ENCODE data around the gene FRMPD4. TPM values are rescaled to one million over a fixed set of nuclear protein-coding genes. Genes with fewer than 3 reads are reported as not detected.

The FRMPD4 gene
- total RNA-seq, 2 experiments from 2014 or later = not detected

DNA sequence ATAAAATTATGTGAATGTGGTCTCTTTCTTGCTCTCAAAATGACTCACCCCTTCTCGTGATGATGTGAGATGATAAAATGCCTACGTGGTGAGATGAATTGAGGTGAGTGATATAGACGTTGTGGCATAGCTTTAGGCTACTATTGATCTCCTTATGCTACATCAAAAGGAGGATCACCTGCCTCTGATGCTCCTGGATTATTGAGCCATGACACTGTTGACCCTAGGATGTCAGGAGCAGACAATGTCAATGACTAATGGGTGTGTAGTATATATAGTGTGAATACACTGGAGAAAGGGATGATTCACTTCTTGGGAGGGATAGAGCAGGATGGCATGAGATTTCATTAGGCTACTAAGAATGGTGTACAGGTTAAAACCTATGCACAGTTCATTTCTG lies 442.3 kb downstream of the FRMPD4 start:
- H3K9me3 Mint-ChIP-seq = no peaks in the 10 kb centered on the region
- no peak overlapping the region for H3K27ac Mint-ChIP-seq
- H3K27me3 Mint-ChIP-seq = peaks cover 1% of the 10 kb centered on the region
- H3K4me1 Mint-ChIP-seq (ENCODE audit: low read depth) = no peaks in the 10 kb centered on the region
- DNase-seq = no peak
- no peak for ATAC-seq
- H3K4me3 Mint-ChIP-seq = no peak overlapping the region
- TF ChIP-seq, protein P1, sequence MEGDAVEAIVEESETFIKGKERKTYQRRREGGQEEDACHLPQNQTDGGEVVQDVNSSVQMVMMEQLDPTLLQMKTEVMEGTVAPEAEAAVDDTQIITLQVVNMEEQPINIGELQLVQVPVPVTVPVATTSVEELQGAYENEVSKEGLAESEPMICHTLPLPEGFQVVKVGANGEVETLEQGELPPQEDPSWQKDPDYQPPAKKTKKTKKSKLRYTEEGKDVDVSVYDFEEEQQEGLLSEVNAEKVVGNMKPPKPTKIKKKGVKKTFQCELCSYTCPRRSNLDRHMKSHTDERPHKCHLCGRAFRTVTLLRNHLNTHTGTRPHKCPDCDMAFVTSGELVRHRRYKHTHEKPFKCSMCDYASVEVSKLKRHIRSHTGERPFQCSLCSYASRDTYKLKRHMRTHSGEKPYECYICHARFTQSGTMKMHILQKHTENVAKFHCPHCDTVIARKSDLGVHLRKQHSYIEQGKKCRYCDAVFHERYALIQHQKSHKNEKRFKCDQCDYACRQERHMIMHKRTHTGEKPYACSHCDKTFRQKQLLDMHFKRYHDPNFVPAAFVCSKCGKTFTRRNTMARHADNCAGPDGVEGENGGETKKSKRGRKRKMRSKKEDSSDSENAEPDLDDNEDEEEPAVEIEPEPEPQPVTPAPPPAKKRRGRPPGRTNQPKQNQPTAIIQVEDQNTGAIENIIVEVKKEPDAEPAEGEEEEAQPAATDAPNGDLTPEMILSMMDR (IDR thresholded peaks at IDR 0.05) = no peak
- intact Hi-C loops (cut with micrococcal nuclease) = no loop called here
- no peaks in the 10 kb centered on the region for H3K36me3 Mint-ChIP-seq (ENCODE audit: low read depth)
- POLR2A ChIA-PET = no interaction called here
- CTCF ChIA-PET = no interaction called here

DNA sequence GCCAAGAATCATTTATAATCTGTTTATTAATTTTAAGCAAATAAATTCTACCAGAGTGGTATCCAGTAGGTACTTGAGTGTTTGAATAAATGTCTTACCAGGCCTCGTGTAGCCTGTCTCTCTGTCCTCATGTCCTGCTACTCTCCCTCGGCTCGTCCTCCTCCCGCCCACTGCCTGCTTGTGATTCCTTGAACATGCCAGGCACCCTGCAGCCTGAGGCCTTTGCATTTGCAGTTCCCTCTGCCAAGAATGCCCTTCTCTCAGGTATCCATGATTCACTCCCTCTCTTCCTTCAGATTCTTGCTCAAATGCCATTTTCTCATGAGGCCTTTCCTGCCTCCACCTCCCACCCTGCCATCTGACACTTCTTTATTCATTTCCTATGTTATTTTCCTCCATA lies 443.3 kb downstream of the FRMPD4 start:
- ATAC-seq (no peak), DNase-seq (no peak)
- H3K27ac Mint-ChIP-seq = no peak overlapping the region
- peaks cover 1% of the 10 kb centered on the region for H3K27me3 Mint-ChIP-seq
- H3K4me3 Mint-ChIP-seq = no peak overlapping the region
- H3K36me3 Mint-ChIP-seq (ENCODE audit: low read depth) = no peaks in the 10 kb centered on the region
- intact Hi-C loops (cut with micrococcal nuclease) = no loop called here
- CTCF ChIA-PET = no interaction called here
- H3K4me1 Mint-ChIP-seq (ENCODE audit: low read depth) = no peaks in the 10 kb centered on the region
- TF ChIP-seq, protein P1 (IDR thresholded peaks at IDR 0.05) = no peak
- POLR2A ChIA-PET = no interaction called here
- H3K9me3 Mint-ChIP-seq = no peaks in the 10 kb centered on the region

DNA sequence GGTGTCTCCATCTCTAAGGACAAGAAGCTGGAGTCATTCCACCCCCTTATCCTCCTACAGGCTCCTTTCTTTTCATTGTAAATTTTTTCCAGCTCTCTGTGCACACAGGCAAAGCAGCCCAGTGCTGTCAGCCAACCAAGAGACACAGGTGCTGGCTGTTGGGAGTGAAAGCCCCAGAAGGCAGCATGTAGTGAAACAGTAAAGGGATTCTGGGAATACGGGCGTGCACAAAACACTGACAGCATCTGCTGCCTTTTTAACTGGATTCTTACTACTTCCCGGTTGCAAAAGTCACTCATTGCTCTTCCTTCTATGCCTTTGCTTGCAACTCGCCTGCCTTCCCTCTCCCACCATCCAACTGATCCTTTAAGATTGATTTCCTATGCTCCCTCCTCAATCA lies 444.4 kb downstream of the FRMPD4 start:
- H3K27ac Mint-ChIP-seq = no peak overlapping the region
- intact Hi-C loops (cut with micrococcal nuclease) = no loop called here
- no peaks in the 10 kb centered on the region for H3K9me3 Mint-ChIP-seq
- no peak overlapping the region for H3K4me3 Mint-ChIP-seq
- CTCF ChIA-PET = no interaction called here
- ATAC-seq (no peak), DNase-seq (no peak)
- no peaks in the 10 kb centered on the region for H3K4me1 Mint-ChIP-seq (ENCODE audit: low read depth)
- POLR2A ChIA-PET = no interaction called here
- TF ChIP-seq, protein P1 (IDR thresholded peaks at IDR 0.05) = no peak
- H3K27me3 Mint-ChIP-seq = peaks cover 1% of the 10 kb centered on the region
- no peaks in the 10 kb centered on the region for H3K36me3 Mint-ChIP-seq (ENCODE audit: low read depth)

DNA sequence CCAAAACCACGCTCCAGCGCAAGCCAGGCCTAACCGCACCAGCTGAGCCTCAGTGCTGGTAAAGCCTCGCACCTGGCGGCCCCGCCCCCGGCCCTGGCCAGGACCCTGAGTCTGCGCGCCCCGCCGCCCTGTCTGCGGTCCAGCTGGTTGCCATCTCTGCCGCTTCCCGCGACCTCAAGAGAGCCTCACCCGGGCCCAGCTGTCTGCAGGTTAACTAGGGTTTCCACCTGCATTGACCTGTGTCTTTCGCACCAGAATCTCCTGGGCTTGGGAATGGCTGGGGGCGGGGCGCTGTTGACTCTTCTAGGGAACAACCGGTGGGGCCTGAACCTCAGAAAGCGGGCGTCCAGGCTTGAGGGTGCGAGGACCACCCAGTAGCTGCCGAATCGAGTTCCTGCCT lies 445.3 kb downstream of the FRMPD4 start:
- Mint-ChIP-seq H3K4me3 (no peak overlapping the region), H3K27me3 (peaks cover 1% of the 10 kb centered on the region), H3K9me3 (no peaks in the 10 kb centered on the region), H3K36me3 (ENCODE audit: low read depth) (no peaks in the 10 kb centered on the region), H3K27ac (no peak overlapping the region), H3K4me1 (ENCODE audit: low read depth) (no peaks in the 10 kb centered on the region)
- intact Hi-C loops (cut with micrococcal nuclease) = no loop called here
- DNase-seq (no peak), ATAC-seq (no peak)
- ChIA-PET POLR2A (no interaction called here), CTCF (no interaction called here)
- TF ChIP-seq, protein P1 (IDR thresholded peaks at IDR 0.05) = no peak

DNA sequence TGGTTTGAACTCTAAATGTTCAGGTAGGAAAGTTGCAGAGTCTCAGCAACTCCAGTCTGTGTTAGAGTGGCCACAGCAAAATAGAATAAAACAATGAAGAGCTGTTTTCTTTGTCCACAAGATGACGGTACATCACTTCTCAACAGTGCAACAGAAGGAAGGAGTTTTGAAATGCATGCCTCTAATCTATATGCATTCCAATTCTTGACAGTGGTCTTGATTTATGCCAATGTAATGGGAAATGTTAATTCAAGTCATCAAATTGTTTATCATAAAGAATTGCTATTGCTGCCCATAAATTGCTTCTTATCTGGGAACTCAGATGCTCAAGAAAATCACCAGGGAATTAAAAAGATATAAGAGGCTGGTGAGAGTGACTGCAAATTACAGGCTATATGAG lies 457.4 kb downstream of the FRMPD4 start:
- Mint-ChIP-seq H3K36me3 (ENCODE audit: low read depth) (no peaks in the 10 kb centered on the region), H3K4me3 (no peak overlapping the region), H3K27ac (no peak overlapping the region), H3K27me3 (no peaks in the 10 kb centered on the region), H3K9me3 (no peaks in the 10 kb centered on the region), H3K4me1 (ENCODE audit: low read depth) (no peaks in the 10 kb centered on the region)
- POLR2A ChIA-PET = no interaction called here
- CTCF ChIA-PET = interaction anchor here (1.1 kb wide), 1 partner anchor 175 kb away, joined by 3 read pairs; no protein-coding TSS in a partner anchor
- intact Hi-C loops (cut with micrococcal nuclease) = no loop called here
- TF ChIP-seq, protein P1 (IDR thresholded peaks at IDR 0.05) = no peak
- DNase-seq (no peak), ATAC-seq (no peak)

Data from activated CD8-positive, alpha-beta T cell treated with anti-CD3 and anti-CD28 coated beads for 36 hours (primary cell).